Measurements from ENCODE around the gene MDP1. TPM values are rescaled to one million over a fixed set of nuclear protein-coding genes. Genes with fewer than 3 reads are reported as not detected.

The MDP1 gene
- polyA plus RNA-seq, 2 of the 4 experiments (the other 2 are of a cell fraction) = 21.6 to 38.6 TPM

DNA sequence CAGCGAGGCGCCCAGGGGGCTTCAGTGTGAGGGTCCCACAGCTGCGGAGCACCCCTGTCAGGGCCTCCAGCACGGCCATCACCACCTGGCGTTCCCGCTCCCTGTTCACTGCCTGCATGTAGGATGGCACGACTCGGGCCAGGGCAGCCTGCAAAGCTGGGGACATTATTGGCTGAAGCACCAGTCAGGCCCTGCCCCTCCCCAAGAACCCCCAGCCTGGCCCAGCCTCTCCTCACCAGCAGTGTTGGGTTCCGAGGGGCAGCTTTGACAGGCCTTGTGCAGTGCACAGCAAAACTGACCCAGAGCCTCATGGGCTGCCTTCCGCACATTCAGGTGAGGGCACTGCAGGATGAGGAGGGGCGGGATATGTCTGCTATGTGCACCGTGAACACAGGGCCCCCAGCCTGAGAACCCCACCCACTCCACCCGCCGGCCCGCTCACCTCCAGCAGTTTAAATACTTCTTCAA is 32.8 kb downstream of the MDP1 start:
- H3K27ac ChIP-seq = no peak overlapping the region
- ATAC-seq (no peak), FAIRE-seq (no peak), DNase-seq (ENCODE audit: low read depth in 1 of 2, low spot score in 1 of 2) (no peak)
- no peak overlapping the region for H3K4me2 ChIP-seq
- no peaks in the 10 kb centered on the region for H3K9me3 ChIP-seq
- H3K4me3 ChIP-seq = no peak overlapping the region
- 91% methylated on average over 7 of the region's 15 CpGs for WGBS (ENCODE audit: missing lambda C conversion rate)
- H3K4me1 ChIP-seq = peaks cover 9% of the 10 kb centered on the region; the same call in 2 of the 3 replicates
- TF ChIP-seq ZFP36 (IDR thresholded peaks at IDR 0.05; ENCODE audit: borderline replicate concordance, partially characterized antibody) (no peak), CHD2 (IDR thresholded peaks at IDR 0.05; ENCODE audit: low read length, partially characterized antibody) (no peak), EHMT2 (IDR thresholded peaks at IDR 0.05; ENCODE audit: low read depth) (no peak), BHLHE40 (IDR thresholded peaks at IDR 0.05; ENCODE audit: low read depth, low read length) (no peak), EP300 (IDR thresholded peaks at IDR 0.05) (no peak), ZC3H11A (IDR thresholded peaks at IDR 0.05) (no peak), PHF8 (IDR thresholded peaks at IDR 0.05; ENCODE audit: borderline replicate concordance, low read depth) (no peak), RCOR1 (IDR thresholded peaks at IDR 0.05; ENCODE audit: low read depth, low read length) (no peak)
- TF ChIP-seq, protein P1, sequence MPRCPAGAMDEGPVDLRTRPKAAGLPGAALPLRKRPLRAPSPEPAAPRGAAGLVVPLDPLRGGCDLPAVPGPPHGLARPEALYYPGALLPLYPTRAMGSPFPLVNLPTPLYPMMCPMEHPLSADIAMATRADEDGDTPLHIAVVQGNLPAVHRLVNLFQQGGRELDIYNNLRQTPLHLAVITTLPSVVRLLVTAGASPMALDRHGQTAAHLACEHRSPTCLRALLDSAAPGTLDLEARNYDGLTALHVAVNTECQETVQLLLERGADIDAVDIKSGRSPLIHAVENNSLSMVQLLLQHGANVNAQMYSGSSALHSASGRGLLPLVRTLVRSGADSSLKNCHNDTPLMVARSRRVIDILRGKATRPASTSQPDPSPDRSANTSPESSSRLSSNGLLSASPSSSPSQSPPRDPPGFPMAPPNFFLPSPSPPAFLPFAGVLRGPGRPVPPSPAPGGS (IDR thresholded peaks at IDR 0.05) = no peak
- ChIA-PET CTCF (interaction anchor here (8.0 kb wide), 1 partner anchor 22 kb away, joined by 64 read pairs; the partner anchor contains the start of gene IRF9), POLR2A (interaction anchor here (1.2 kb wide), 1 partner anchor 69 kb away, joined by 3 read pairs; the partner anchor contains the start of genes DCAF11 and NRL)

DNA sequence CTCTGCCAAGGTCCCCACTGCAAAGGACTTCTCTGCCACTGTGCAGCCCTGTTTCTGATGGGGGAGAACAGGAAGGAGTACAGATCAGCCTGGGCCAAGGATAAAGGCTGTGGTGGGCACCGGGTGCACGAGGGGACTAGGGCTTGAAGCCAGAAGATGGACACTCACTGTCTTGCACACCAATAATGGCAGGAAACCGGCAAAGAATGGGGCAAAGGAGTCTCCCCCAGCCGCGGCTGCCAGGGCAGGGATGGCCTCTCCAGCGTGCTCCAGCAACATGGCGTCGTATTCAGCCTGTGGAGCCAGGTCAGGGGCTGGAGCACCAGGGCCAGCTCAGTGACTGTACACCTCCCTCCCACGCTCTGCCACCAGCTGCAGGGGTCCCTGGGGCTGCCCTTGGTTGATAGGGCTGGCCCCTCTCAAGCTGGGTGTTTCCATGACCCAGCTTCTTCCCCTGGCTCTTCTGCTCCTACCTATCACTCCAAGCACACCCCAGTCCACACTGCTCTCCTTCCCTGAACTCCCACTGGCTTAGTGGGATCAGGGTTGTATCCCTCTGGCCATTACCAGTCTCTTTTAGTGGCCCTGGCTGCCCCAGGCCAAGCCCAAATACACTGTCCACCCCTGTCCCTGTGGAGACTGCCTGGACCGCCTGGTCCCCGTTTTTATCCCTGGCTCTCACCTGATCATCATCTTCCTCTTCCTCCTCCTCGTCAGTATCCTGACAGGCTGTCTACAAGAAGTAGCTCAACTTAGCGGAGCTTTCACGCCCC is 33.6 kb downstream of the MDP1 start:
- Histone ChIP-seq H3K9me3 (no peaks in the 10 kb centered on the region), H3K4me3 (no peak overlapping the region), H3K4me2 (no peak overlapping the region), H3K27ac (no peak overlapping the region), H3K4me1 (peaks cover 4% of the 10 kb centered on the region; the same call in 2 of the 3 replicates)
- ChIA-PET POLR2A (interaction anchor here (1.2 kb wide), 1 partner anchor 68 kb away, joined by 3 read pairs; the partner anchor contains the start of genes DCAF11 and NRL), CTCF (interaction anchor here (0.7 to 8.0 kb wide), 2 partner anchors 22 to 27 kb away, joined by 3 to 64 read pairs; partner anchors contain the start of gene IRF9)
- DNase-seq (ENCODE audit: low read depth in 1 of 2, low spot score in 1 of 2) (no peak), FAIRE-seq (no peak), ATAC-seq (no peak; a peak in 1 of 6 replicates)
- 89% methylated on average over 14 of the region's 14 CpGs for WGBS (ENCODE audit: missing lambda C conversion rate)
- TF ChIP-seq CBX8 (IDR thresholded peaks at IDR 0.05) (no peak), RNF2 (IDR thresholded peaks at IDR 0.05; ENCODE audit: borderline replicate concordance, low read depth) (no peak), ZC3H11A (IDR thresholded peaks at IDR 0.05) (no peak), NFE2L2 (conservative IDR thresholded peaks at IDR 0.05; ENCODE audit: low read length) (no peak), GATA3 (IDR thresholded peaks at IDR 0.05; ENCODE audit: borderline replicate concordance) (no peak), EHMT2 (IDR thresholded peaks at IDR 0.05; ENCODE audit: low read depth) (no peak)
- TF ChIP-seq, protein P2, sequence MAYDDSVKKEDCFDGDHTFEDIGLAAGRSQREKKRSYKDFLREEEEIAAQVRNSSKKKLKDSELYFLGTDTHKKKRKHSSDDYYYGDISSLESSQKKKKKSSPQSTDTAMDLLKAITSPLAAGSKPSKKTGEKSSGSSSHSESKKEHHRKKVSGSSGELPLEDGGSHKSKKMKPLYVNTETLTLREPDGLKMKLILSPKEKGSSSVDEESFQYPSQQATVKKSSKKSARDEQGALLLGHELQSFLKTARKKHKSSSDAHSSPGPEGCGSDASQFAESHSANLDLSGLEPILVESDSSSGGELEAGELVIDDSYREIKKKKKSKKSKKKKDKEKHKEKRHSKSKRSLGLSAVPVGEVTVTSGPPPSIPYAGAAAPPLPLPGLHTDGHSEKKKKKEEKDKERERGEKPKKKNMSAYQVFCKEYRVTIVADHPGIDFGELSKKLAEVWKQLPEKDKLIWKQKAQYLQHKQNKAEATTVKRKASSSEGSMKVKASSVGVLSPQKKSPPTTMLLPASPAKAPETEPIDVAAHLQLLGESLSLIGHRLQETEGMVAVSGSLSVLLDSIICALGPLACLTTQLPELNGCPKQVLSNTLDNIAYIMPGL (CRISPR knock-in tag; IDR thresholded peaks at IDR 0.05; ENCODE audit: borderline replicate concordance) = no peak

DNA sequence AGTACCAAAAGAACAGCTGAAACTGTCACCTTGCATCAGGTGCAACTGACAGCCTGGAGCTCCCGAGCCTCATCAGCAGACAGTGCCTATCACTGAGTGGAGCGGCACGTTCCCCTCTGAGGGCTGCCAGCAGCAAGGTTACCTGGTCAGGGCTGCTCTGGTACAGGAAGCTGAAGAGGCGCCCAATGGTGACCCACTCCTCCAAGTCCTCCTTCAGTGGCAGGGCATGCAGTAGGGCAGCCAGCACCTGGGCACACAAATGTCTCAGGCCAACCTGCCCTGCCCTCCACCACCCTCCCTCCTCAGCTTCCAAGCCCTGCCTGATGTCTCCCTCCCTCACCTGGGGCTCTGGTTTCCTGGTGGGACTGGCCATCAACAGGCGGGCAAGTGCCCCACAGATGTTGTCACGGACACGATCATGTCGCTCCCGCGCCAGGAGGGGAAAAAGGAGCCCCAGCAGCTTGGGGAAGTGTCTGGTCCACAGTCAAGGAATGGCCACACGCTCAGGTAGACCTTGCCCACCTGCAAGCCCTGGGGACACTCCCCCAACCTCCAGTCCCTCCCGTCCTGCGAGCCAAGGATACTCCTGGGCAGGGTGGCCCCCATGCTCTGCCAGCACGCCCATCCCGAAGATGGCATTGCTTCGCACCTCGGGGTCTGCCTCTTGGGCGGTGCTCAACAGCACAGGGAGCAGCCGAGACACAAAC is 34.3 kb downstream of the MDP1 start:
- ATAC-seq (no peak), DNase-seq (ENCODE audit: low read depth in 1 of 2, low spot score in 1 of 2) (no peak), FAIRE-seq (no peak)
- 92% methylated on average over 17 of the region's 19 CpGs for WGBS (ENCODE audit: missing lambda C conversion rate)
- no peak overlapping the region for H3K27ac ChIP-seq
- H3K9me3 ChIP-seq = no peaks in the 10 kb centered on the region
- no peak overlapping the region for H3K4me2 ChIP-seq
- ChIA-PET POLR2A (interaction anchor here (0.9 kb wide), 1 partner anchor 14 kb away, joined by 3 read pairs; the partner anchor contains the start of gene TM9SF1), CTCF (interaction anchor here (0.6 to 8.0 kb wide), 10 partner anchors 11 to 73 kb away, joined by 3 to 64 read pairs (median 4); partner anchors contain the start of genes IRF9, MDP1, PSME1 and PSME2)
- no peak overlapping the region for H3K4me3 ChIP-seq
- no peaks in the 10 kb centered on the region for H3K4me1 ChIP-seq
- TF ChIP-seq, protein P3, sequence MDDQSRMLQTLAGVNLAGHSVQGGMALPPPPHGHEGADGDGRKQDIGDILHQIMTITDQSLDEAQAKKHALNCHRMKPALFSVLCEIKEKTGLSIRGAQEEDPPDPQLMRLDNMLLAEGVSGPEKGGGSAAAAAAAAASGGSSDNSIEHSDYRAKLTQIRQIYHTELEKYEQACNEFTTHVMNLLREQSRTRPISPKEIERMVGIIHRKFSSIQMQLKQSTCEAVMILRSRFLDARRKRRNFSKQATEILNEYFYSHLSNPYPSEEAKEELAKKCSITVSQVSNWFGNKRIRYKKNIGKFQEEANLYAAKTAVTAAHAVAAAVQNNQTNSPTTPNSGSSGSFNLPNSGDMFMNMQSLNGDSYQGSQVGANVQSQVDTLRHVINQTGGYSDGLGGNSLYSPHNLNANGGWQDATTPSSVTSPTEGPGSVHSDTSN (IDR thresholded peaks at IDR 0.05) = no peak
- no peak for TF ChIP-seq EP300 (IDR thresholded peaks at IDR 0.05)
- TF ChIP-seq, protein P1 (IDR thresholded peaks at IDR 0.05) = no peak
- TF ChIP-seq RFX5 (IDR thresholded peaks at IDR 0.05) = no peak
- no peak for TF ChIP-seq NFE2L2 (conservative IDR thresholded peaks at IDR 0.05; ENCODE audit: low read length)
- TF ChIP-seq RNF2 (IDR thresholded peaks at IDR 0.05; ENCODE audit: borderline replicate concordance, low read depth) = no peak
- no peak for TF ChIP-seq HOXB13 (CRISPR knock-in tag; IDR thresholded peaks at IDR 0.05; ENCODE audit: low read depth)
- TF ChIP-seq SREBF2 (IDR thresholded peaks at IDR 0.05) = no peak
- TF ChIP-seq, protein P4, sequence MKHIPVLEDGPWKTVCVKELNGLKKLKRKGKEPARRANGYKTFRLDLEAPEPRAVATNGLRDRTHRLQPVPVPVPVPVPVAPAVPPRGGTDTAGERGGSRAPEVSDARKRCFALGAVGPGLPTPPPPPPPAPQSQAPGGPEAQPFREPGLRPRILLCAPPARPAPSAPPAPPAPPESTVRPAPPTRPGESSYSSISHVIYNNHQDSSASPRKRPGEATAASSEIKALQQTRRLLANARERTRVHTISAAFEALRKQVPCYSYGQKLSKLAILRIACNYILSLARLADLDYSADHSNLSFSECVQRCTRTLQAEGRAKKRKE (CRISPR knock-in tag; IDR thresholded peaks at IDR 0.05; ENCODE audit: low read depth) = no peak
- no peak for TF ChIP-seq PHF8 (IDR thresholded peaks at IDR 0.05; ENCODE audit: borderline replicate concordance, low read depth)
- no peak for TF ChIP-seq ZNF302 (CRISPR knock-in tag; IDR thresholded peaks at IDR 0.05)
- TF ChIP-seq CBX8 (IDR thresholded peaks at IDR 0.05) = no peak
- TF ChIP-seq CEBPB (IDR thresholded peaks at IDR 0.05) = no peak
- no peak for TF ChIP-seq RCOR1 (IDR thresholded peaks at IDR 0.05; ENCODE audit: low read depth, low read length)
- TF ChIP-seq ZFP36 (IDR thresholded peaks at IDR 0.05; ENCODE audit: borderline replicate concordance, partially characterized antibody) = no peak
